K562 (cell line): ENCODE results near the gene TMEM203. TPM values are rescaled to one million over a fixed set of nuclear protein-coding genes. Genes with fewer than 3 reads are reported as not detected.
A peak's percentile ranks its signal among the peaks of the same experiment; 100 is the strongest.

Experiments used
- CREB5 ChIP-seq: fragments of 250-450 bp; sonication (Bioruptor Pico); IDR thresholded peaks from 2 replicates; pipeline ENCODE4 v1.5.0; 2020; ENCODE audit warnings: mild to moderate bottlenecking
- DEAF1 ChIP-seq: fragments of 450-650 bp; formaldehyde crosslinking; IDR thresholded peaks from 2 replicates; pipeline ENCODE4 v1.4.0; 2020; ENCODE audit warnings: mild to moderate bottlenecking, moderate library complexity
- FIP1L1 ChIP-seq: fragments of 200-400 bp; formaldehyde crosslinking; IDR thresholded peaks from 2 replicates; pipeline ENCODE4 v1.6.1; 2018; ENCODE audit warnings: mild to moderate bottlenecking, low read depth, low read length; ENCODE audit not compliant: poor library complexity, severe bottlenecking
- GTF2E2 ChIP-seq: fragments of 200-800 bp; sonication (Bioruptor generic); IDR thresholded peaks from 2 replicates; pipeline ENCODE4 v1.6.1; 2016; ENCODE audit warnings: missing genetic modification characterization, missing compliant biosample characterization
- KDM5B ChIP-seq: fragments of 200-600 bp; sonication (generic); IDR thresholded peaks from 2 replicates; pipeline ENCODE4 v1.6.1; 2012; ENCODE audit warnings: low read depth, mild to moderate bottlenecking, moderate library complexity, low read length, control low read depth, inconsistent platforms; ENCODE audit not compliant: insufficient replicate concordance
- MAZ ChIP-seq, 2 experiments: fragments of 450-650 bp in 1 of 2; sonication (generic) in 1 of 2; formaldehyde crosslinking; IDR thresholded peaks in 1 of 2; conservative IDR thresholded peaks in 1 of 2; 2 replicates each; pipeline versions ENCODE4 v1.4.0 to v1.5.0; 2020; ENCODE audit warnings: mild to moderate bottlenecking in 1 of 2, missing genetic modification reagents in 1 of 2
- MBD2 ChIP-seq: sonication (generic); IDR thresholded peaks from 2 replicates; pipeline ENCODE4 v1.6.1; 2016; ENCODE audit warnings: low read depth, borderline replicate concordance
- MTA3 ChIP-seq: fragments of 450-650 bp; formaldehyde crosslinking; IDR thresholded peaks from 2 replicates; pipeline ENCODE4 v1.6.1; 2017; ENCODE audit warnings: mild to moderate bottlenecking, borderline replicate concordance
- MYC ChIP-seq, 2 experiments: fragments of 250-450 bp in 1 of 2; sonication (Bioruptor Pico) in 1 of 2; IDR thresholded peaks; 2 replicates each; pipeline versions ENCODE4 v1.5.1 to v1.6.1; 2012 to 2021; ENCODE audit warnings: low read depth in 2 of 2, borderline replicate concordance in 1 of 2, improper control_type of control experiment in 1 of 2, low read length in 1 of 2, mild to moderate bottlenecking in 1 of 2, moderate library complexity in 1 of 2
- POLR2AphosphoS5 ChIP-seq: IDR thresholded peaks from 2 replicates; pipeline ENCODE4 v1.6.1; 2011; ENCODE audit warnings: mild to moderate bottlenecking, low read depth, low read length, moderate library complexity; ENCODE audit not compliant: control insufficient read depth, insufficient read depth
- PPARD ChIP-seq: fragments of 250-450 bp; sonication (Bioruptor Pico); IDR thresholded peaks from 2 replicates; pipeline ENCODE4 v1.8.0; 2022; ENCODE audit warnings: inconsistent platforms, mild to moderate bottlenecking, moderate library complexity
- PTBP1 ChIP-seq: fragments of 200-400 bp; formaldehyde crosslinking; IDR thresholded peaks from 2 replicates; pipeline ENCODE4 v1.6.1; 2017; ENCODE audit warnings: low read depth, low read length
- SIRT6 ChIP-seq: IDR thresholded peaks from one replicate; pipeline ENCODE4 v1.6.1; 2012; ENCODE audit warnings: low read depth, mild to moderate bottlenecking, control low read depth, inconsistent platforms, low read length, moderate library complexity
- SMARCA5 ChIP-seq: fragments of 450-650 bp; IDR thresholded peaks from 2 replicates; pipeline ENCODE4 v1.6.1; 2016
- SOX6 ChIP-seq: fragments of 450-650 bp; IDR thresholded peaks from 2 replicates; pipeline ENCODE4 v1.6.1; 2014; ENCODE audit warnings: mild to moderate bottlenecking
- TCFL5 ChIP-seq: fragments of 250-450 bp; sonication (Bioruptor Pico); conservative IDR thresholded peaks from 2 replicates; pipeline ENCODE4 v1.6.1; 2021; ENCODE audit warnings: mild to moderate bottlenecking, moderate library complexity, matching md5 sums
- THRA ChIP-seq: fragments of 450-650 bp; IDR thresholded peaks from 2 replicates; pipeline ENCODE4 v1.6.1; 2017; ENCODE audit warnings: mild to moderate bottlenecking, moderate library complexity
- THRAP3 ChIP-seq: fragments of 450-650 bp; IDR thresholded peaks from 2 replicates; pipeline ENCODE4 v1.6.1; 2016; ENCODE audit warnings: mild to moderate bottlenecking, inconsistent platforms, borderline replicate concordance
- YBX1 ChIP-seq: fragments of 450-650 bp; IDR thresholded peaks from 2 replicates; pipeline ENCODE4 v1.7.1; 2016; ENCODE audit warnings: mild to moderate bottlenecking
- ZC3H11A ChIP-seq: IDR thresholded peaks from 2 replicates; pipeline ENCODE4 v1.6.1; 2012; ENCODE audit warnings: low read depth, low read length, improper control_type of control experiment
- ZFP1 ChIP-seq: fragments of 450-650 bp; formaldehyde crosslinking; IDR thresholded peaks from 2 replicates; pipeline ENCODE4 v1.4.0; 2020; ENCODE audit warnings: mild to moderate bottlenecking, mixed read lengths
- ZNF23 ChIP-seq: fragments of 250-450 bp; sonication (Bioruptor Pico); IDR thresholded peaks from 2 replicates; pipeline ENCODE4 v1.4.0; 2020; ENCODE audit warnings: mild to moderate bottlenecking
- ZNF347 ChIP-seq: fragments of 450-650 bp; formaldehyde crosslinking; IDR thresholded peaks from 2 replicates; pipeline ENCODE4 v1.4.0; 2020; ENCODE audit warnings: low read depth, mild to moderate bottlenecking, moderate library complexity
- ZNF444 ChIP-seq: fragments of 250-450 bp; sonication (Bioruptor Pico); IDR thresholded peaks from 2 replicates; pipeline ENCODE4 v1.4.0; 2020; ENCODE audit warnings: mild to moderate bottlenecking, moderate library complexity
- polyA plus RNA-seq, 8 experiments: library from polyadenylated mRNA; depleted of rRNA in 4 of 8; stranded (reverse) in 5 of 8; unstranded in 3 of 8; fragments of >200 nt; fragmentation: Nextera tagmentation in 2 of 8; fragmentation: Illumina TruSeq in 1 of 8; extraction: Ambion mirVana in 2 of 8; extraction: Trizol in 1 of 8; gene quantifications; 2 replicates each; pipeline versions ENCODE4 v1.2.1 to v1.2.3, GENCODE V29; 2011 to 2014; ENCODE audit warnings: inconsistent platforms in 1 of 8, missing spikeins in 1 of 8
- total RNA-seq, 7 experiments: library from RNA; depleted of rRNA in 6 of 7; stranded (reverse); fragments of >200 nt in 6 of 7; fragmentation: Illumina TruSeq in 2 of 7; extraction: Trizol in 2 of 7; gene quantifications; 2 replicates each; pipeline versions ENCODE4 v1.2.1 to v1.2.3, GENCODE V29; 2011 to 2021; ENCODE audit warnings: low replicate concordance in 1 of 7

TMEM203 gene
- total and polyA plus RNA-seq, 9 of the 15 experiments (the other 6 are each of a cell fraction or from before 2014, with no cell fraction given), result 8.8 to 59.5 (median 37.6) TPM

- TF ChIP-seq MYC (IDR thresholded peaks at IDR 0.05; ENCODE audit: low read depth, low read length) (no peak), MYC (CRISPR knock-in tag; IDR thresholded peaks at IDR 0.05; ENCODE audit: borderline replicate concordance, low read depth) (peak; percentile 40; the same call in 1 of the 2 replicates), ZNF23 (CRISPR knock-in tag) (no peak), THRAP3 (peak; percentile 16; the same call in 1 of the 2 replicates), SOX6 (no peak), SIRT6 (peak; percentile 95), ZNF347 (CRISPR knock-in tag) (0 out of 2 replicates have a peak, but pooled peaks have one; percentile 47), GTF2E2 (tag) (no peak), PTBP1 (no peak), TCFL5 (no peak), FIP1L1 (peak; percentile 1), SMARCA5 (no peak), KDM5B (peak; percentile 75), MAZ (CRISPR knock-in tag; conservative IDR thresholded peaks at IDR 0.05 in 1 of 2, IDR thresholded peaks at IDR 0.05 in 1 of 2) (peak in 1 of 2 experiments; percentile 70; a peak in 2 of 4 replicates), ZC3H11A (no peak), CREB5 (no peak), YBX1 (no peak), ZNF444 (CRISPR knock-in tag) (no peak), POLR2AphosphoS5 (peak; percentile 66; the same call in 1 of the 2 replicates), THRA (no peak), DEAF1 (0 out of 2 replicates have a peak, but pooled peaks have one; percentile 21), MTA3 (peak; percentile 87; the same call in 1 of the 2 replicates), MBD2 (peak; percentile 61; the same call in 1 of the 2 replicates), PPARD (CRISPR knock-in tag) (no peak), ZFP1 (CRISPR knock-in tag) (0 out of 2 replicates have a peak, but pooled peaks have one; percentile 14)
Observed at GRCh38 chr9:137243626-137244485, 38.4 kb upstream of the TMEM203 start (continued).
